ENCODE results near the gene DBR1.

DBR1 gene

GRCh38 chr3:138174421-138175131, at the start of gene DBR1:
Gene DBR1 (minus strand): TSS chr3:138174921. CDS start chr3:138174795, 126 bp downstream.
- DNase-seq (ENCODE audit: low read depth) = peak; percentile 47

GRCh38 chr3:138222942-138223287, 48.2 kb upstream of the DBR1 start:
- DNase-seq (ENCODE audit: low read depth) = no peak

GRCh38 chr3:138222131-138222941, 47.6 kb upstream of the DBR1 start:
- DNase-seq (ENCODE audit: low read depth) = no peak

- no peak for DNase-seq (ENCODE audit: low read depth)
Observed at GRCh38 chr3:138220788-138221187, 46.1 kb upstream of the DBR1 start.

GRCh38 chr3:138220242-138220641, 45.5 kb upstream of the DBR1 start:
- no peak for DNase-seq (ENCODE audit: low read depth)

- no peak for DNase-seq (ENCODE audit: low read depth)
Observed at GRCh38 chr3:138219255-138219654, 44.5 kb upstream of the DBR1 start.

GRCh38 chr3:138213398-138214085, 38.8 kb upstream of the DBR1 start:
- no peak for DNase-seq (ENCODE audit: low read depth)

GRCh38 chr3:138210528-138210927, 35.8 kb upstream of the DBR1 start:
- no peak for DNase-seq (ENCODE audit: low read depth)

GRCh38 chr3:138206196-138206595, 31.5 kb upstream of the DBR1 start:
- no peak for DNase-seq (ENCODE audit: low read depth)

- no peak for DNase-seq (ENCODE audit: low read depth)
Observed at GRCh38 chr3:138205527-138205926, 30.8 kb upstream of the DBR1 start.

- DNase-seq (ENCODE audit: low read depth) = no peak
Observed at GRCh38 chr3:138203938-138204337, 29.2 kb upstream of the DBR1 start.

- DNase-seq (ENCODE audit: low read depth) = no peak
Observed at GRCh38 chr3:138202945-138203701, 28.4 kb upstream of the DBR1 start.

- no peak for DNase-seq (ENCODE audit: low read depth)
Observed at GRCh38 chr3:138200424-138200823, 25.7 kb upstream of the DBR1 start.

- DNase-seq (ENCODE audit: low read depth) = no peak
Observed at GRCh38 chr3:138199851-138200250, 25.1 kb upstream of the DBR1 start.

GRCh38 chr3:138197524-138197923, 22.8 kb upstream of the DBR1 start:
- DNase-seq (ENCODE audit: low read depth) = no peak

GRCh38 chr3:138197058-138197457, 22.3 kb upstream of the DBR1 start:
- no peak for DNase-seq (ENCODE audit: low read depth)

GRCh38 chr3:138196023-138196422, 21.3 kb upstream of the DBR1 start:
- no peak for DNase-seq (ENCODE audit: low read depth)

- DNase-seq (ENCODE audit: low read depth) = no peak
Observed at GRCh38 chr3:138195481-138195880, 20.8 kb upstream of the DBR1 start.

- no peak for DNase-seq (ENCODE audit: low read depth)
Observed at GRCh38 chr3:138188013-138188730, 13.5 kb upstream of the DBR1 start.

GRCh38 chr3:138187296-138188012, 12.7 kb upstream of the DBR1 start, which contains the start of gene ARMC8:
Gene ARMC8 (plus strand): TSS chr3:138187301. CDS start chr3:138187555, 254 bp downstream.
- DNase-seq (ENCODE audit: low read depth) = peak; percentile 32

- DNase-seq (ENCODE audit: low read depth) = no peak
Observed at GRCh38 chr3:138186803-138187295, 12.1 kb upstream of the DBR1 start.
